PC-9 (cell line): ENCODE measurements around the gene SNUPN. TPM values are rescaled to one million over a fixed set of nuclear protein-coding genes. Genes with fewer than 3 reads are reported as not detected.

Experiments
- BruUV-seq: library from RNA; stranded (reverse); fragments of 400-500 nt; replicated peaks from 2 replicates; lab custom pipeline; 2021; lab: Mats Ljungman, UMichigan
- CTCF ChIA-PET: fragments of 300-600 bp; sonication (Branson Sonifier 250); formaldehyde crosslinking; loops from one replicate; lab custom pipeline; 2022; ENCODE audit warnings: antibody characterized with exemption; lab: Charles Lee
- POLR2A ChIA-PET: fragments of 300-600 bp; sonication (Branson Sonifier 250); formaldehyde crosslinking; loops from one replicate; lab custom pipeline; 2022; ENCODE audit warnings: antibody characterized with exemption; ENCODE audit not compliant: unreplicated experiment; lab: Charles Lee
- DNase-seq, 2 experiments: peaks; one replicate each; pipeline versions ENCODE4 v3.0.0 to v3.0.0-alpha.2; 2015 to 2022; ENCODE audit warnings: mixed read lengths in 1 of 2
- H2AFZ ChIP-seq: fragments of 200-600 bp; sonication (generic); 2 replicates; pipeline ENCODE4 v1.8.1; 2017; ENCODE audit warnings: antibody characterized with exemption
- H3F3A ChIP-seq: fragments of 200-600 bp; sonication (generic); 2 replicates; pipeline ENCODE4 v1.8.1; 2017; ENCODE audit warnings: antibody characterized with exemption, mild to moderate bottlenecking, low read depth; ENCODE audit not compliant: insufficient read depth
- H3K27ac ChIP-seq: fragments of 200-600 bp; sonication (generic); 2 replicates; pipeline ENCODE4 v1.6.1; 2016; ENCODE audit warnings: mixed run types
- H3K27me3 ChIP-seq: fragments of 200-600 bp; sonication (generic); 2 replicates; pipeline ENCODE4 v1.6.1; 2016; ENCODE audit warnings: low read depth, mixed run types; ENCODE audit not compliant: insufficient read depth
- H3K36me3 ChIP-seq: fragments of 200-600 bp; sonication (generic); 2 replicates; pipeline ENCODE4 v1.6.1; 2016; ENCODE audit warnings: low read depth, mixed run types
- H3K4me1 ChIP-seq: fragments of 200-600 bp; sonication (generic); replicated peaks from 2 replicates; pipeline ENCODE4 v1.6.1; 2016; ENCODE audit warnings: mixed run types; ENCODE audit not compliant: insufficient read depth
- H3K4me2 ChIP-seq: fragments of 200-600 bp; sonication (generic); 2 replicates; pipeline ENCODE4 v1.6.1; 2017; ENCODE audit warnings: mixed run types
- H3K4me3 ChIP-seq: fragments of 200-600 bp; sonication (generic); 2 replicates; pipeline ENCODE4 v1.6.1; 2016; ENCODE audit warnings: mixed run types
- H3K79me2 ChIP-seq: fragments of 200-600 bp; sonication (generic); 2 replicates; pipeline ENCODE4 v1.6.1; 2017; ENCODE audit warnings: low read depth, mixed run types
- H3K9me2 ChIP-seq: fragments of 200-600 bp; sonication (generic); 2 replicates; pipeline ENCODE4 v1.8.1; 2017; ENCODE audit warnings: mild to moderate bottlenecking; ENCODE audit not compliant: insufficient read depth
- H3K9me3 ChIP-seq: fragments of 200-600 bp; sonication (generic); 2 replicates; pipeline ENCODE4 v1.8.1; 2016; ENCODE audit warnings: low read depth; ENCODE audit not compliant: insufficient read depth
- H4K20me1 ChIP-seq: fragments of 200-600 bp; sonication (generic); 2 replicates; pipeline ENCODE4 v1.8.1; 2017; ENCODE audit not compliant: insufficient read depth
- EZH2 ChIP-seq: fragments of 200-600 bp; sonication (generic); IDR thresholded peaks from 2 replicates; pipeline ENCODE4 v1.8.0; 2017; ENCODE audit warnings: antibody characterized with exemption, low read depth
- intact Hi-C: fragments of 100-400 bp; cut with micrococcal nuclease; formaldehyde crosslinking; loops from one replicate; pipeline ENCODE4 v1.10.0; 2022; ENCODE audit not compliant: unreplicated experiment
- total RNA-seq: library from RNA; stranded (reverse); gene quantifications from 2 replicates; pipeline ENCODE4 v1.2.3, GENCODE V29; 2021
- TF ChIP-seq, protein P1 (sequence below): fragments of 200-600 bp; sonication (generic); conservative IDR thresholded peaks from 2 replicates; pipeline ENCODE4 v1.6.1; 2017; ENCODE audit warnings: mixed run types, antibody characterized with exemption, mild to moderate bottlenecking, moderate library complexity

The SNUPN gene
- total RNA-seq, 1 experiment from 2014 or later: 40.0 TPM

DNA sequence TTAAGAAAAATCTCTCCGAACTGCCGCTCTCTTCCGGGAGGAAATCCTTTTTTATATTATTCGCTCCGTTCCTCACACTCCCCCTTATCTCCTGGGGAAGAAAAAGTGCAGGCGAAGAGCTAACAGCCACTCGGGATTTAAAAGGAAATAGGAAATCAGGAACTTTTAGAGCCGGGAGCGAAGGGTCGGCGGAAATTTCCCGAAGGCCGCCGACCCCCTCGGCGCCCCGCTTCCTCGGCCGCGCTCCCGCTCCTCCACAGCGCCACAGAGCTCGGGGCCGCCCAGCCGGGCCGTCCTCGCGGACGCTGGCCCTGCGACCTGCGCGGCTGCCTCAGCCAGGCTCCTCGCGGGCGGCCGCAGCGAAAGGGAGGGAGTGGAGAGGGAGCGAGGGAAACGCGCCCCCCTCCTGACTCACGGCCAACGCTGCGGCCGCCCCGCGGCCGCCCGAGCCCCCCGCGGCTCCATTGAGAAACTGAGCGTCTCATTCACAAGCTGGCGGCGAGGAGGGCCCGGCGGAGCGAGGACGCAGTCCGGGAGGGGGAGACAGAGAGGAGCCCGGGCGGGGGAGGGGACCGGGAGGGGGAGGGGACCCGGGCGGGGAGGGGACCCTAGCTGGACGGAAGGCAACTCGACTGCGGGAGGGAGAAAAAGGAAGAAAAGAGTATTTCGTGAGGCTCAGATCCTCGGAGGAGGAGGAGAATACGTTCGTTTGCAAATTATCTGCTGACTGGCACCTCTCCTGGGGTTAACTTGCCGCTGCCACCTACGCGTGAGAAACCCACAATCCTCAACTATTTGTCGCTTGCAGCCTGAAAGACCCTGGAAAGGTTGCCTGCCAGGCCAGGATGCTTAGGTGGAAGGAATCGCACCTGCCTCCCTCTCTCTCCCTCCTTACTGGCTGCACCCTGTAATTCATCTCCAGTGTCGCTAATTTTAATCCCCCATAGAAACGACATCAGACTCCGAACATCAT lies 46.3 kb downstream of the SNUPN start, which contains the start of gene PTPN9:
Gene PTPN9 (minus strand): TSS at position 368 of the 973 bp plus-strand sequence. CDS start 539 bp downstream, outside the sequence.
- POLR2A ChIA-PET: interaction anchor here (0.5 to 0.6 kb wide), 2 partner anchors 47 to 72 kb away, joined by 5 to 26 read pairs; no protein-coding TSS in a partner anchor
- Histone ChIP-seq H3K36me3 (no peaks in the 10 kb centered on the region), H2AFZ (peak within 1 kb of the TSS; percentile 95), H4K20me1 (no peaks in the 10 kb centered on the region; the same call in none of the 2 replicates), H3K27me3 (no peaks in the 10 kb centered on the region), H3K4me2 (peak within 1 kb of the TSS; percentile 91), H3K79me2 (peaks cover 38% of the 10 kb centered on the region), H3K9me2 (no peaks in the 10 kb centered on the region), H3K4me3 (peak within 1 kb of the TSS; percentile 96), H3K9me3 (no peaks in the 10 kb centered on the region), H3F3A (0 out of 2 replicates have a peak, but pooled peaks cover 3% of the 10 kb centered on the region), H3K4me1 (peaks cover 13% of the 10 kb centered on the region), H3K27ac (peak within 1 kb of the TSS; percentile 26; the same call in 1 of the 2 replicates)
- no peak for TF ChIP-seq EZH2
- TF ChIP-seq, protein P1, sequence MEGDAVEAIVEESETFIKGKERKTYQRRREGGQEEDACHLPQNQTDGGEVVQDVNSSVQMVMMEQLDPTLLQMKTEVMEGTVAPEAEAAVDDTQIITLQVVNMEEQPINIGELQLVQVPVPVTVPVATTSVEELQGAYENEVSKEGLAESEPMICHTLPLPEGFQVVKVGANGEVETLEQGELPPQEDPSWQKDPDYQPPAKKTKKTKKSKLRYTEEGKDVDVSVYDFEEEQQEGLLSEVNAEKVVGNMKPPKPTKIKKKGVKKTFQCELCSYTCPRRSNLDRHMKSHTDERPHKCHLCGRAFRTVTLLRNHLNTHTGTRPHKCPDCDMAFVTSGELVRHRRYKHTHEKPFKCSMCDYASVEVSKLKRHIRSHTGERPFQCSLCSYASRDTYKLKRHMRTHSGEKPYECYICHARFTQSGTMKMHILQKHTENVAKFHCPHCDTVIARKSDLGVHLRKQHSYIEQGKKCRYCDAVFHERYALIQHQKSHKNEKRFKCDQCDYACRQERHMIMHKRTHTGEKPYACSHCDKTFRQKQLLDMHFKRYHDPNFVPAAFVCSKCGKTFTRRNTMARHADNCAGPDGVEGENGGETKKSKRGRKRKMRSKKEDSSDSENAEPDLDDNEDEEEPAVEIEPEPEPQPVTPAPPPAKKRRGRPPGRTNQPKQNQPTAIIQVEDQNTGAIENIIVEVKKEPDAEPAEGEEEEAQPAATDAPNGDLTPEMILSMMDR: peak; percentile 41; the same call in 1 of the 2 replicates
- intact Hi-C loops: loop anchor here (2.0 kb wide), 1 partner anchor 128 kb away; the partner anchor contains the start of gene SIN3A
- CTCF ChIA-PET: interaction anchor here (0.6 to 0.9 kb wide), 4 partner anchors 65 to 105 kb away, joined by 3 to 10 read pairs (median 6); partner anchors contain the start of gene SNX33
- BruUV-seq: no TSS peak
- peak in 1 of 2 experiments; percentile 53 for DNase-seq

DNA sequence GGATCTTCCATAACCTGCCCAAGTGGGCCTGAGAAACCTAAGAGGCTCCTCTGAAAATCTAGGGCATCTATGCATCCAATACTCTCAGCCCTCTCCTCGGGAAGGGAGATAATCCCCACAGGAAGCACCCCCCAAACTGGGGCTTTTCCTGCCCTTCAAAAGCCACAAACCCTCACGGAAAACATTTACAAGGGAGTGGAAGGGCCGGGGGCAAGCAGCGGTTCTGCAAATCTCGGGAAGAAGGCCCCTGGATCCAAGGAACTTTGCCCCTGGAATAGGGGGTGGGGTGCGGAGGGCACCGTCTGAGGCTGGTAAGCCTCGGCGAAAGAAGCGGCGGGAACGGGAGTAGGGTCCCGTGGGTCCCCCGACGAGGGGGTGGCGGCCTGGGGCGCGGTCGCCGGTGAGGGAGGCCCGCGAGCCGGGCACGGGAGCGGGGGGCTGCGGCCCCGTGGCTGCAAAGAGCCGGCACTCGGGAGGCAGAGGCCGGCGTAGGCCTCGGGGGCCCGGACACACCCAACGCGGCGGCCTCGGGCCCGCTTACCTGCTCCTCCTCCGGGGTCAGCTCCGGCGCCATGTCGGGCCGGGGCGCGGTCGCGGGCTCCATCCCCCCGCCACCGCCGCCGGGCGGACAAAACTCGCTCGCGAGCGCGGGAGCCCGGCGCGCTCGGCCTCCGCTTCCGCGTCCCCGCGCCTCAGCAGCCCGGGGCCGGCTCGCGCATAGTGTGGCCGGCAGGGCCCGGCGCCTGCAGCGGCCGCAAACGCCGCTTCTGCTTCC lies 47.2 kb downstream of the SNUPN start:
- intact Hi-C loops: loop anchor here (2.0 kb wide), 1 partner anchor 128 kb away; the partner anchor contains the start of gene SIN3A
- Histone ChIP-seq H4K20me1 (peaks cover 4% of the 10 kb centered on the region), H3K79me2 (peaks cover 45% of the 10 kb centered on the region), H3K4me1 (peaks cover 18% of the 10 kb centered on the region), H3K9me3 (no peaks in the 10 kb centered on the region), H2AFZ (peak overlapping the region; percentile 95), H3F3A (0 out of 2 replicates have a peak, but pooled peaks cover 6% of the 10 kb centered on the region), H3K4me2 (peak overlapping the region; percentile 91), H3K4me3 (peak overlapping the region; percentile 96), H3K27me3 (no peaks in the 10 kb centered on the region), H3K9me2 (no peaks in the 10 kb centered on the region), H3K36me3 (no peaks in the 10 kb centered on the region), H3K27ac (peak overlapping the region; percentile 26; the same call in 1 of the 2 replicates)
- no peak for TF ChIP-seq EZH2
- TF ChIP-seq, protein P1: no peak
- ChIA-PET POLR2A (no interaction called here), CTCF (interaction anchor here (0.9 kb wide), 1 partner anchor 64 kb away, joined by 10 read pairs; no protein-coding TSS in a partner anchor)
- peak in 1 of 2 experiments; percentile 18 for DNase-seq
- BruUV-seq: no TSS peak
